Measurements from ENCODE around the gene PCGF3.
A peak's percentile ranks its signal among the peaks of the same experiment; 100 is the strongest.
"Not testable (repeated sequence)": the region's sequence is repeated elsewhere in the genome, so short reads cannot be mapped to it uniquely, and the experiment has no call there.

The PCGF3 gene

GRCh38 chr4:668219-668618, 37.4 kb upstream of the PCGF3 start:
- H3K9me3 ChIP-seq (ENCODE audit: control insufficient read depth, insufficient read depth, low read depth, low read length); H3K4me1 ChIP-seq (ENCODE audit: control insufficient read depth, insufficient read depth, low read length); H3K4me3 ChIP-seq (ENCODE audit: low read depth, low read length); H3K27ac ChIP-seq (ENCODE audit: extremely low read depth, low read depth, low read length); CTCF ChIA-PET; POLR2A ChIA-PET: not testable (repeated sequence)
- H3K36me3 ChIP-seq (ENCODE audit: control insufficient read depth in 2 of 2, insufficient read depth in 1 of 2, low read length in 2 of 2): peaks cover 0 to 27% of the 10 kb centered on the region in 2 experiments; a peak in 2 of 3 replicates
- peak; percentile 72 for TF ChIP-seq ZNF394 (tag by site-specific recombination; IDR thresholded peaks at IDR 0.05; ENCODE audit: borderline replicate concordance)
- TF ChIP-seq ZNF341 (tag by site-specific recombination; IDR thresholded peaks at IDR 0.05; ENCODE audit: low read depth): 0 out of 2 replicates have a peak, but pooled peaks have one; percentile 11
- TF ChIP-seq ZIC2 (tag by site-specific recombination; IDR thresholded peaks at IDR 0.05): peak; percentile 57

GRCh38 chr4:669806-670559, 35.6 kb upstream of the PCGF3 start:
- H3K4me1 ChIP-seq (ENCODE audit: control insufficient read depth, insufficient read depth, low read length); POLR2A ChIA-PET; H3K27ac ChIP-seq (ENCODE audit: extremely low read depth, low read depth, low read length); H3K9me3 ChIP-seq (ENCODE audit: control insufficient read depth, insufficient read depth, low read depth, low read length); H3K4me3 ChIP-seq (ENCODE audit: low read depth, low read length); CTCF ChIA-PET: not testable (repeated sequence)
- H3K36me3 ChIP-seq (ENCODE audit: control insufficient read depth in 2 of 2, insufficient read depth in 1 of 2, low read length in 2 of 2): peaks cover 0 to 27% of the 10 kb centered on the region in 2 experiments; a peak in 2 of 3 replicates

GRCh38 chr4:671769-672168, 33.9 kb upstream of the PCGF3 start:
- ChIA-PET POLR2A (no interaction called here), CTCF (interaction anchor here (1.0 kb wide), 1 partner anchor 72 kb away, joined by 3 read pairs; no protein-coding TSS in a partner anchor)
- H3K36me3 ChIP-seq (ENCODE audit: control insufficient read depth in 2 of 2, insufficient read depth in 1 of 2, low read length in 2 of 2): peaks cover 0 to 35% of the 10 kb centered on the region in 2 experiments; a peak in 2 of 3 replicates
- peaks cover 3% of the 10 kb centered on the region for H3K4me1 ChIP-seq (ENCODE audit: control insufficient read depth, insufficient read depth, low read length)
- no peak for TF ChIP-seq ZNF837 (tag by site-specific recombination; IDR thresholded peaks at IDR 0.05)
- H3K27ac ChIP-seq (ENCODE audit: extremely low read depth, low read depth, low read length): no peak overlapping the region
- no peaks in the 10 kb centered on the region for H3K9me3 ChIP-seq (ENCODE audit: control insufficient read depth, insufficient read depth, low read depth, low read length)
- H3K4me3 ChIP-seq (ENCODE audit: low read depth, low read length): no peak overlapping the region

- peak overlapping the region; percentile 69 for H3K4me3 ChIP-seq (ENCODE audit: low read depth, low read length)
- H3K27ac ChIP-seq (ENCODE audit: extremely low read depth, low read depth, low read length): peak overlapping the region; percentile 37; the same call in 1 of the 2 replicates
- POLR2A ChIA-PET: interaction anchor here (0.6 to 1.4 kb wide), 4 partner anchors 10 to 66 kb away, joined by 4 read pairs; no protein-coding TSS in a partner anchor
- TF ChIP-seq ZNF362 (tag by site-specific recombination; IDR thresholded peaks at IDR 0.05): no peak
- TF ChIP-seq ZSCAN5A (tag by site-specific recombination; IDR thresholded peaks at IDR 0.05): no peak
- TF ChIP-seq ZNF777 (tag by site-specific recombination; IDR thresholded peaks at IDR 0.05; ENCODE audit: borderline replicate concordance): no peak
- TF ChIP-seq ZNF571 (tag by site-specific recombination; IDR thresholded peaks at IDR 0.05): no peak
- no peak for TF ChIP-seq ZNF600 (tag by site-specific recombination; IDR thresholded peaks at IDR 0.05)
- no peak for TF ChIP-seq ZNF830 (tag by site-specific recombination; IDR thresholded peaks at IDR 0.05; ENCODE audit: low read depth)
- no peak for TF ChIP-seq ZNF2 (tag by site-specific recombination; IDR thresholded peaks at IDR 0.05)
- TF ChIP-seq ZNF37A (tag by site-specific recombination; IDR thresholded peaks at IDR 0.05): no peak
- TF ChIP-seq ZNF394 (tag by site-specific recombination; IDR thresholded peaks at IDR 0.05; ENCODE audit: borderline replicate concordance): no peak
- no peak for TF ChIP-seq ZNF202 (tag by site-specific recombination; IDR thresholded peaks at IDR 0.05; ENCODE audit: borderline replicate concordance)
- no peak for TF ChIP-seq ZNF670 (tag by site-specific recombination; IDR thresholded peaks at IDR 0.05; ENCODE audit: low read depth)
- TF ChIP-seq, protein P1, sequence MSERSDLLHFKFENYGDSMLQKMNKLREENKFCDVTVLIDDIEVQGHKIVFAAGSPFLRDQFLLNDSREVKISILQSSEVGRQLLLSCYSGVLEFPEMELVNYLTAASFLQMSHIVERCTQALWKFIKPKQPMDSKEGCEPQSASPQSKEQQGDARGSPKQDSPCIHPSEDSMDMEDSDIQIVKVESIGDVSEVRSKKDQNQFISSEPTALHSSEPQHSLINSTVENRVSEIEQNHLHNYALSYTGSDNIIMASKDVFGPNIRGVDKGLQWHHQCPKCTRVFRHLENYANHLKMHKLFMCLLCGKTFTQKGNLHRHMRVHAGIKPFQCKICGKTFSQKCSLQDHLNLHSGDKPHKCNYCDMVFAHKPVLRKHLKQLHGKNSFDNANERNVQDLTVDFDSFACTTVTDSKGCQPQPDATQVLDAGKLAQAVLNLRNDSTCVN (tag by site-specific recombination; optimal IDR thresholded peaks at IDR 0.05): no peak
- TF ChIP-seq ZNF350 (tag by site-specific recombination; IDR thresholded peaks at IDR 0.05): no peak
- no peak for TF ChIP-seq ZNF292 (tag by site-specific recombination; IDR thresholded peaks at IDR 0.05; ENCODE audit: borderline replicate concordance, low read depth)
- TF ChIP-seq ZNF18 (tag by site-specific recombination; IDR thresholded peaks at IDR 0.05): no peak
Observed at GRCh38 chr4:673349-674091, 32.1 kb upstream of the PCGF3 start.

More at GRCh38 chr4:673349-674091, 32.1 kb upstream of the PCGF3 start:
- H3K4me1 ChIP-seq (ENCODE audit: control insufficient read depth, insufficient read depth, low read length): peaks cover 3% of the 10 kb centered on the region
- peaks cover 0 to 35% of the 10 kb centered on the region in 2 experiments; a peak in 2 of 3 replicates for H3K36me3 ChIP-seq (ENCODE audit: control insufficient read depth in 2 of 2, insufficient read depth in 1 of 2, low read length in 2 of 2)
- H3K9me3 ChIP-seq (ENCODE audit: control insufficient read depth, insufficient read depth, low read depth, low read length): no peaks in the 10 kb centered on the region
- CTCF ChIA-PET: interaction anchor here (0.7 to 2.4 kb wide), 4 partner anchors 11 to 848 kb away, joined by 3 to 6 read pairs (median 3); no protein-coding TSS in a partner anchor
